ENCODE results near the gene MOB2.
"Not testable (repeated sequence)": the region's sequence is repeated elsewhere in the genome, so short reads cannot be mapped to it uniquely, and the experiment has no call there.

DNA sequence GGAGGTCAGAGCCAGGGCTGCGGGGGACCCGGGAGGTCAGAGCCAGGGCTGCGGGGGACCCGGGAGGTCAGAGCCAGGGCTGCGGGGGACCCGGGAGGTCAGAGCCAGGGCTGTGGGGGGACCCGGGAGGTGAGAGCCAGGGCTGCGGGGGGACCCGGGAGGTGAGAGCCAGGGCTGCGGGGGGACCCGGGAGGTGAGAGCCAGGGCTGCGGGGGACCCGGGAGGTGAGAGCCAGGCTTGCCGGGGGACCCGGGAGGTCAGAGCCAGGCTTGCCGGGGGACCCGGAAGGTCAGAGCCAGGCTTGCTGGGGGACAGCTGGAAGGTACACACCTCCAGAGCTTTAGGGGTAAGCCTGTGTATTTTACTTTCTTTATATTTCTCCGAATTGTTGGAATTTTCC is 23.8 kb upstream of the MOB2 start:
- not testable (repeated sequence) for TF ChIP-seq ZNF547 (CRISPR knock-in tag; IDR thresholded peaks at IDR 0.05); SP2 (CRISPR knock-in tag; IDR thresholded peaks at IDR 0.05); ZNF564 (CRISPR knock-in tag; IDR thresholded peaks at IDR 0.05); HNF4A (CRISPR knock-in tag; IDR thresholded peaks at IDR 0.05); SMC3 (IDR thresholded peaks at IDR 0.05; ENCODE audit: low read length); ELF1 (CRISPR knock-in tag; IDR thresholded peaks at IDR 0.05); ZBTB21 (CRISPR knock-in tag; IDR thresholded peaks at IDR 0.05); POLR2AphosphoS5 (IDR thresholded peaks at IDR 0.05; ENCODE audit: low read depth, low read length); ZNF451 (CRISPR knock-in tag; IDR thresholded peaks at IDR 0.05); ZNF766 (CRISPR knock-in tag; IDR thresholded peaks at IDR 0.05; ENCODE audit: borderline replicate concordance); ATF1 (CRISPR knock-in tag; IDR thresholded peaks at IDR 0.05); TAF1 (CRISPR knock-in tag; IDR thresholded peaks at IDR 0.05); NFIC (IDR thresholded peaks at IDR 0.05; ENCODE audit: low read length)
- TF ChIP-seq, protein P1, sequence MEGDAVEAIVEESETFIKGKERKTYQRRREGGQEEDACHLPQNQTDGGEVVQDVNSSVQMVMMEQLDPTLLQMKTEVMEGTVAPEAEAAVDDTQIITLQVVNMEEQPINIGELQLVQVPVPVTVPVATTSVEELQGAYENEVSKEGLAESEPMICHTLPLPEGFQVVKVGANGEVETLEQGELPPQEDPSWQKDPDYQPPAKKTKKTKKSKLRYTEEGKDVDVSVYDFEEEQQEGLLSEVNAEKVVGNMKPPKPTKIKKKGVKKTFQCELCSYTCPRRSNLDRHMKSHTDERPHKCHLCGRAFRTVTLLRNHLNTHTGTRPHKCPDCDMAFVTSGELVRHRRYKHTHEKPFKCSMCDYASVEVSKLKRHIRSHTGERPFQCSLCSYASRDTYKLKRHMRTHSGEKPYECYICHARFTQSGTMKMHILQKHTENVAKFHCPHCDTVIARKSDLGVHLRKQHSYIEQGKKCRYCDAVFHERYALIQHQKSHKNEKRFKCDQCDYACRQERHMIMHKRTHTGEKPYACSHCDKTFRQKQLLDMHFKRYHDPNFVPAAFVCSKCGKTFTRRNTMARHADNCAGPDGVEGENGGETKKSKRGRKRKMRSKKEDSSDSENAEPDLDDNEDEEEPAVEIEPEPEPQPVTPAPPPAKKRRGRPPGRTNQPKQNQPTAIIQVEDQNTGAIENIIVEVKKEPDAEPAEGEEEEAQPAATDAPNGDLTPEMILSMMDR (CRISPR knock-in tag; IDR thresholded peaks at IDR 0.05) = not testable (repeated sequence)
